ENCODE measurements around the gene CASP8.
A peak's percentile ranks its signal among the peaks of the same experiment; 100 is the strongest.

The CASP8 gene

GRCh38 chr2:201233192-201233811 is 27.0 kb upstream of the CASP8 start:
- Histone ChIP-seq H2BK12ac (ENCODE audit: low read length in 2 of 2) (no peak overlapping the region), H3K14ac (ENCODE audit: low read length in 2 of 2) (no peak overlapping the region), H3K27ac (ENCODE audit: low read length, poor library complexity, severe bottlenecking) (no peak overlapping the region), H3K18ac (ENCODE audit: low read depth in 1 of 2, low read length in 2 of 2) (no peak overlapping the region), H4K91ac (ENCODE audit: low read length) (no peak overlapping the region), H3K4me1 (ENCODE audit: control insufficient read depth, insufficient read depth, low read depth, low read length) (peaks cover 18% of the 10 kb centered on the region), H3K23ac (ENCODE audit: low read length in 2 of 2) (no peak overlapping the region), H3K9me3 (ENCODE audit: control insufficient read depth, low read length) (no peaks in the 10 kb centered on the region), H2AFZ (ENCODE audit: low read depth, low read length) (no peak overlapping the region), H3K36me3 (ENCODE audit: control insufficient read depth in 1 of 2, insufficient read depth in 2 of 2, low read depth in 1 of 2, low read length in 2 of 2) (no peaks in the 10 kb centered on the region), H3K27me3 (ENCODE audit: control insufficient read depth in 1 of 2, insufficient read depth in 1 of 2, low read length in 2 of 2) (no peaks in the 10 kb centered on the region), H3K4me3 (ENCODE audit: insufficient read depth in 1 of 2, low read depth in 1 of 2, low read length in 2 of 2) (peak overlapping the region in 1 of 2 experiments; percentile 15), H3K4ac (ENCODE audit: low read depth in 1 of 2, low read length in 2 of 2) (peak overlapping the region in 1 of 2 experiments; percentile 68), H3K9ac (ENCODE audit: low read length) (peak overlapping the region; percentile 51), H3K4me2 (ENCODE audit: low read length, poor library complexity, severe bottlenecking) (no peak overlapping the region), H3K79me1 (replicated peaks; ENCODE audit: low read length, poor library complexity, severe bottlenecking) (no peaks in the 10 kb centered on the region), H2BK5ac (ENCODE audit: low read depth, low read length, poor library complexity, severe bottlenecking) (no peak overlapping the region), H2BK15ac (ENCODE audit: low read depth, poor library complexity, severe bottlenecking) (no peak overlapping the region), H2BK120ac (ENCODE audit: low read depth, low read length) (no peak overlapping the region), H4K8ac (ENCODE audit: low read length) (peak overlapping the region; percentile 80), H2AK5ac (ENCODE audit: low read length, severe bottlenecking) (no peak overlapping the region)
- WGBS, result 85% methylated on average over 8 of the region's 8 CpGs
- no peak for DNase-seq

GRCh38 chr2:201233812-201234662 is 26.3 kb upstream of the CASP8 start:
- Histone ChIP-seq H3K9me3 (ENCODE audit: control insufficient read depth, low read length) (no peaks in the 10 kb centered on the region), H2BK15ac (ENCODE audit: low read depth, poor library complexity, severe bottlenecking) (no peak overlapping the region)
- WGBS, result 93% methylated on average over 21 of the region's 21 CpGs

GRCh38 chr2:201234663-201235135 is 25.6 kb upstream of the CASP8 start:
- H2AK5ac ChIP-seq (ENCODE audit: low read length, severe bottlenecking), result no peak overlapping the region
- peaks cover 15% of the 10 kb centered on the region for H3K4me1 ChIP-seq (ENCODE audit: control insufficient read depth, insufficient read depth, low read depth, low read length)
- no peaks in the 10 kb centered on the region for H3K9me3 ChIP-seq (ENCODE audit: control insufficient read depth, low read length)
- H3K4me3 ChIP-seq (ENCODE audit: insufficient read depth in 1 of 2, low read depth in 1 of 2, low read length in 2 of 2), result no peak overlapping the region
- H4K8ac ChIP-seq (ENCODE audit: low read length), result no peak overlapping the region
- no peak for DNase-seq
- H4K91ac ChIP-seq (ENCODE audit: low read length), result no peak overlapping the region
- H2BK12ac ChIP-seq (ENCODE audit: low read length in 2 of 2), result no peak overlapping the region
- H3K36me3 ChIP-seq (ENCODE audit: control insufficient read depth in 1 of 2, insufficient read depth in 2 of 2, low read depth in 1 of 2, low read length in 2 of 2), result no peaks in the 10 kb centered on the region
- H3K79me1 ChIP-seq (replicated peaks; ENCODE audit: low read length, poor library complexity, severe bottlenecking), result no peaks in the 10 kb centered on the region
- H3K4me2 ChIP-seq (ENCODE audit: low read length, poor library complexity, severe bottlenecking), result no peak overlapping the region
- no peaks in the 10 kb centered on the region for H3K27me3 ChIP-seq (ENCODE audit: control insufficient read depth in 1 of 2, insufficient read depth in 1 of 2, low read length in 2 of 2)
- no peak overlapping the region for H3K27ac ChIP-seq (ENCODE audit: low read length, poor library complexity, severe bottlenecking)
- no peak overlapping the region for H2BK120ac ChIP-seq (ENCODE audit: low read depth, low read length)
- H3K9ac ChIP-seq (ENCODE audit: low read length), result peak overlapping the region; percentile 28
- H2BK15ac ChIP-seq (ENCODE audit: low read depth, poor library complexity, severe bottlenecking), result no peak overlapping the region
- H3K4ac ChIP-seq (ENCODE audit: low read depth in 1 of 2, low read length in 2 of 2), result no peak overlapping the region
- no peak overlapping the region for H2AFZ ChIP-seq (ENCODE audit: low read depth, low read length)
- H3K23ac ChIP-seq (ENCODE audit: low read length in 2 of 2), result no peak overlapping the region
- H3K14ac ChIP-seq (ENCODE audit: low read length in 2 of 2), result no peak overlapping the region
- H2BK5ac ChIP-seq (ENCODE audit: low read depth, low read length, poor library complexity, severe bottlenecking), result no peak overlapping the region
- no CpG with 5 or more reads among the region's 3 CpGs for WGBS
- H3K18ac ChIP-seq (ENCODE audit: low read depth in 1 of 2, low read length in 2 of 2), result no peak overlapping the region

More at GRCh38 chr2:201233812-201234662, 26.3 kb upstream of the CASP8 start:
- Histone ChIP-seq H3K4me3 (ENCODE audit: insufficient read depth in 1 of 2, low read depth in 1 of 2, low read length in 2 of 2) (no peak overlapping the region), H2AFZ (ENCODE audit: low read depth, low read length) (no peak overlapping the region), H3K36me3 (ENCODE audit: control insufficient read depth in 1 of 2, insufficient read depth in 2 of 2, low read depth in 1 of 2, low read length in 2 of 2) (no peaks in the 10 kb centered on the region), H2BK120ac (ENCODE audit: low read depth, low read length) (no peak overlapping the region), H3K27me3 (ENCODE audit: control insufficient read depth in 1 of 2, insufficient read depth in 1 of 2, low read length in 2 of 2) (no peaks in the 10 kb centered on the region), H3K23ac (ENCODE audit: low read length in 2 of 2) (no peak overlapping the region), H3K4me2 (ENCODE audit: low read length, poor library complexity, severe bottlenecking) (no peak overlapping the region), H4K8ac (ENCODE audit: low read length) (no peak overlapping the region), H2AK5ac (ENCODE audit: low read length, severe bottlenecking) (peak overlapping the region; percentile 24), H3K14ac (ENCODE audit: low read length in 2 of 2) (no peak overlapping the region), H3K18ac (ENCODE audit: low read depth in 1 of 2, low read length in 2 of 2) (no peak overlapping the region), H3K4me1 (ENCODE audit: control insufficient read depth, insufficient read depth, low read depth, low read length) (peaks cover 15% of the 10 kb centered on the region), H3K9ac (ENCODE audit: low read length) (peak overlapping the region; percentile 51), H3K27ac (ENCODE audit: low read length, poor library complexity, severe bottlenecking) (no peak overlapping the region), H2BK12ac (ENCODE audit: low read length in 2 of 2) (no peak overlapping the region), H4K91ac (ENCODE audit: low read length) (no peak overlapping the region), H3K79me1 (replicated peaks; ENCODE audit: low read length, poor library complexity, severe bottlenecking) (no peaks in the 10 kb centered on the region), H2BK5ac (ENCODE audit: low read depth, low read length, poor library complexity, severe bottlenecking) (no peak overlapping the region), H3K4ac (ENCODE audit: low read depth in 1 of 2, low read length in 2 of 2) (no peak overlapping the region)
- DNase-seq, result no peak

All from mesenchymal stem cell (in vitro differentiated cells and primary cell).